H1 (cell line): Measurements from ENCODE around the gene FANCI. TPM values are rescaled to one million over a fixed set of nuclear protein-coding genes. Genes with fewer than 3 reads are reported as not detected.

Experiments
- CREB1 ChIP-seq: IDR thresholded peaks from 2 replicates; pipeline ENCODE4 v1.6.1; 2012; ENCODE audit warnings: inconsistent platforms
- GTF2F1 ChIP-seq: IDR thresholded peaks from 2 replicates; pipeline ENCODE4 v1.6.1; 2012; ENCODE audit warnings: low read depth, low read length, improper control_type of control experiment, borderline replicate concordance
- KDM4A ChIP-seq: IDR thresholded peaks from one replicate; pipeline ENCODE4 v1.7.1; 2012; ENCODE audit warnings: low read depth, mild to moderate bottlenecking, moderate library complexity, low read length, inconsistent platforms; ENCODE audit not compliant: severe bottlenecking
- TAF7 ChIP-seq: optimal IDR thresholded peaks from 2 replicates; pipeline ENCODE3; 2011; ENCODE audit warnings: low read depth, mild to moderate bottlenecking, inconsistent platforms, low read length, moderate library complexity, borderline replicate concordance
- polyA plus RNA-seq, 7 experiments: library from polyadenylated mRNA; depleted of rRNA in 3 of 7; stranded (reverse) in 5 of 7; unstranded in 2 of 7; fragments of >200 nt in 5 of 7; fragments of 200-250 nt in 2 of 7; gene quantifications; 1 replicate in 5 of 7; 2 replicates in 1 of 7; 4 replicates in 1 of 7; pipeline versions ENCODE4 v1.2.1 to v1.2.3, GENCODE V29; 2011 to 2013; ENCODE audit warnings: missing spikeins in 2 of 7, mixed read lengths in 2 of 7
- total RNA-seq: library from RNA; stranded (reverse); fragmentation: NEBNext Ultra II Directional; extraction: Animal tissue kit (Norgen Biotek cat#: 25700); gene quantifications from 2 replicates; pipeline ENCODE4 v1.2.1, GENCODE V29; 2021
- TF ChIP-seq, protein P1 (sequence below): fragments of 300-600 bp; sonication (generic); IDR thresholded peaks from 2 replicates; pipeline ENCODE4 v1.7.1; 2012; ENCODE audit warnings: low read length, moderate library complexity, mild to moderate bottlenecking, inconsistent platforms; ENCODE audit not compliant: insufficient replicate concordance

The FANCI gene
- total and polyA plus RNA-seq, 2 of the 8 experiments (the other 6 are each of a cell fraction or from before 2014, with no cell fraction given): 37.8 to 115 TPM

DNA sequence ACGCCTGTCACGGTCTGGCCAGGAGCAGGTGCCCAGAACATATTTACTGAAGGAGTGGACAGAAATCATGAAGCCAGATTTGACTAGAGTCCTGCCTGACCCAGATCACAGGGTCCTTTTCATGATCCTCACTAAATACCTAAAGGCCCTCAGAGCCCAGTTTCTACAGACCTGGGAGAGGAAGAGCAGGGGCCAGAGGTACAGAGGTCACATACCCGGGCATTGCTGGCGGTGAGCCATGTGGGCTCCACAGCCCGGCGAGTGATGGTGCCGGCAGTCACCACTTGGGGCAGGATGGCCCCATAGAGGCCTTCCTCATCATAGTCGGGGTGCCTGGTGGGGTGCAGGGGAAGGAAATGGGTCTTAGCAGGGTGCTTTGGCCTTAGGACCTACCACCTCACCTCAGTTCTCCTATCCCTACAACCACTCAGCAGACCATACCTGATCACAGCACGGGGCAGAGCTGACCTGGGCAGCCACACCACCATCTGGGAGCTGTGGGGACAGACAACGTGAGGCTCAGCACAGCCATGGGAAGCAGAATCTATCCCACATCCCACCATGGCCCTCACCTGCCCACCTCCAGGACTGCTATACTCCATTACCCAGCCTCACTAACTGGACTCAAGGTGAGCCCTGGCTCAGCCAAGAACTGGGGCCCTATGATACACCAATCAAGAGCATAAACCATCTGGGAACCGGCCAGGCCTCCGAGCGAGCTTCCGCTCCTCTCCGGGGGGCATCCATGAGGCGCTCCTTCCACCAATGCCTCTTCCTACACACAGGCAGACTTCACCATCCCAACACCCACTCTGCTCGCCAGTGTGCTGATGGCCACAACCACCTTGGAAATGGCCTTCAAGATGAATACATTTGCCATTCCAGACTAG is 78.0 kb downstream of the FANCI start (continued):
- TF ChIP-seq CREB1 (no peak), KDM4A (no peak), GTF2F1 (no peak), TAF7 (no peak)
- TF ChIP-seq, protein P1, sequence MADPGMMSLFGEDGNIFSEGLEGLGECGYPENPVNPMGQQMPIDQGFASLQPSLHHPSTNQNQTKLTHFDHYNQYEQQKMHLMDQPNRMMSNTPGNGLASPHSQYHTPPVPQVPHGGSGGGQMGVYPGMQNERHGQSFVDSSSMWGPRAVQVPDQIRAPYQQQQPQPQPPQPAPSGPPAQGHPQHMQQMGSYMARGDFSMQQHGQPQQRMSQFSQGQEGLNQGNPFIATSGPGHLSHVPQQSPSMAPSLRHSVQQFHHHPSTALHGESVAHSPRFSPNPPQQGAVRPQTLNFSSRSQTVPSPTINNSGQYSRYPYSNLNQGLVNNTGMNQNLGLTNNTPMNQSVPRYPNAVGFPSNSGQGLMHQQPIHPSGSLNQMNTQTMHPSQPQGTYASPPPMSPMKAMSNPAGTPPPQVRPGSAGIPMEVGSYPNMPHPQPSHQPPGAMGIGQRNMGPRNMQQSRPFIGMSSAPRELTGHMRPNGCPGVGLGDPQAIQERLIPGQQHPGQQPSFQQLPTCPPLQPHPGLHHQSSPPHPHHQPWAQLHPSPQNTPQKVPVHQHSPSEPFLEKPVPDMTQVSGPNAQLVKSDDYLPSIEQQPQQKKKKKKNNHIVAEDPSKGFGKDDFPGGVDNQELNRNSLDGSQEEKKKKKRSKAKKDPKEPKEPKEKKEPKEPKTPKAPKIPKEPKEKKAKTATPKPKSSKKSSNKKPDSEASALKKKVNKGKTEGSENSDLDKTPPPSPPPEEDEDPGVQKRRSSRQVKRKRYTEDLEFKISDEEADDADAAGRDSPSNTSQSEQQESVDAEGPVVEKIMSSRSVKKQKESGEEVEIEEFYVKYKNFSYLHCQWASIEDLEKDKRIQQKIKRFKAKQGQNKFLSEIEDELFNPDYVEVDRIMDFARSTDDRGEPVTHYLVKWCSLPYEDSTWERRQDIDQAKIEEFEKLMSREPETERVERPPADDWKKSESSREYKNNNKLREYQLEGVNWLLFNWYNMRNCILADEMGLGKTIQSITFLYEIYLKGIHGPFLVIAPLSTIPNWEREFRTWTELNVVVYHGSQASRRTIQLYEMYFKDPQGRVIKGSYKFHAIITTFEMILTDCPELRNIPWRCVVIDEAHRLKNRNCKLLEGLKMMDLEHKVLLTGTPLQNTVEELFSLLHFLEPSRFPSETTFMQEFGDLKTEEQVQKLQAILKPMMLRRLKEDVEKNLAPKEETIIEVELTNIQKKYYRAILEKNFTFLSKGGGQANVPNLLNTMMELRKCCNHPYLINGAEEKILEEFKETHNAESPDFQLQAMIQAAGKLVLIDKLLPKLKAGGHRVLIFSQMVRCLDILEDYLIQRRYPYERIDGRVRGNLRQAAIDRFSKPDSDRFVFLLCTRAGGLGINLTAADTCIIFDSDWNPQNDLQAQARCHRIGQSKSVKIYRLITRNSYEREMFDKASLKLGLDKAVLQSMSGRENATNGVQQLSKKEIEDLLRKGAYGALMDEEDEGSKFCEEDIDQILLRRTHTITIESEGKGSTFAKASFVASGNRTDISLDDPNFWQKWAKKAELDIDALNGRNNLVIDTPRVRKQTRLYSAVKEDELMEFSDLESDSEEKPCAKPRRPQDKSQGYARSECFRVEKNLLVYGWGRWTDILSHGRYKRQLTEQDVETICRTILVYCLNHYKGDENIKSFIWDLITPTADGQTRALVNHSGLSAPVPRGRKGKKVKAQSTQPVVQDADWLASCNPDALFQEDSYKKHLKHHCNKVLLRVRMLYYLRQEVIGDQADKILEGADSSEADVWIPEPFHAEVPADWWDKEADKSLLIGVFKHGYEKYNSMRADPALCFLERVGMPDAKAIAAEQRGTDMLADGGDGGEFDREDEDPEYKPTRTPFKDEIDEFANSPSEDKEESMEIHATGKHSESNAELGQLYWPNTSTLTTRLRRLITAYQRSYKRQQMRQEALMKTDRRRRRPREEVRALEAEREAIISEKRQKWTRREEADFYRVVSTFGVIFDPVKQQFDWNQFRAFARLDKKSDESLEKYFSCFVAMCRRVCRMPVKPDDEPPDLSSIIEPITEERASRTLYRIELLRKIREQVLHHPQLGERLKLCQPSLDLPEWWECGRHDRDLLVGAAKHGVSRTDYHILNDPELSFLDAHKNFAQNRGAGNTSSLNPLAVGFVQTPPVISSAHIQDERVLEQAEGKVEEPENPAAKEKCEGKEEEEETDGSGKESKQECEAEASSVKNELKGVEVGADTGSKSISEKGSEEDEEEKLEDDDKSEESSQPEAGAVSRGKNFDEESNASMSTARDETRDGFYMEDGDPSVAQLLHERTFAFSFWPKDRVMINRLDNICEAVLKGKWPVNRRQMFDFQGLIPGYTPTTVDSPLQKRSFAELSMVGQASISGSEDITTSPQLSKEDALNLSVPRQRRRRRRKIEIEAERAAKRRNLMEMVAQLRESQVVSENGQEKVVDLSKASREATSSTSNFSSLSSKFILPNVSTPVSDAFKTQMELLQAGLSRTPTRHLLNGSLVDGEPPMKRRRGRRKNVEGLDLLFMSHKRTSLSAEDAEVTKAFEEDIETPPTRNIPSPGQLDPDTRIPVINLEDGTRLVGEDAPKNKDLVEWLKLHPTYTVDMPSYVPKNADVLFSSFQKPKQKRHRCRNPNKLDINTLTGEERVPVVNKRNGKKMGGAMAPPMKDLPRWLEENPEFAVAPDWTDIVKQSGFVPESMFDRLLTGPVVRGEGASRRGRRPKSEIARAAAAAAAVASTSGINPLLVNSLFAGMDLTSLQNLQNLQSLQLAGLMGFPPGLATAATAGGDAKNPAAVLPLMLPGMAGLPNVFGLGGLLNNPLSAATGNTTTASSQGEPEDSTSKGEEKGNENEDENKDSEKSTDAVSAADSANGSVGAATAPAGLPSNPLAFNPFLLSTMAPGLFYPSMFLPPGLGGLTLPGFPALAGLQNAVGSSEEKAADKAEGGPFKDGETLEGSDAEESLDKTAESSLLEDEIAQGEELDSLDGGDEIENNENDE: no peak
